HG03558 (cell line): Measurements from ENCODE around the gene PSTPIP1.

Experiments
- ATAC-seq: cut with Tn5 transposase; IDR thresholded peaks from one replicate; pipeline ENCODE4 v1.9.1; 2021; ENCODE audit warnings: moderate number of reproducible peaks; ENCODE audit not compliant: unreplicated experiment; ENCODE audit errors: extremely low read depth

The PSTPIP1 gene

GRCh38 chr15:77017091-77017660, 22.2 kb downstream of the PSTPIP1 start:
- ATAC-seq = no peak

- ATAC-seq = no peak
These were observed 23.1 kb downstream of the PSTPIP1 start for GRCh38 chr15:77017761-77018720.

- no peak for ATAC-seq
These were observed 24.0 kb downstream of the PSTPIP1 start for GRCh38 chr15:77018796-77019505.

GRCh38 chr15:77019521-77020331, 24.8 kb downstream of the PSTPIP1 start:
- no peak for ATAC-seq

- ATAC-seq = no peak
These were observed 25.6 kb downstream of the PSTPIP1 start for GRCh38 chr15:77020348-77021087.

- no peak for ATAC-seq
These were observed 26.2 kb downstream of the PSTPIP1 start for GRCh38 chr15:77021088-77021481.

- no peak for ATAC-seq
These were observed 27.0 kb downstream of the PSTPIP1 start for GRCh38 chr15:77021803-77022381.

GRCh38 chr15:77022646-77023575, 28.0 kb downstream of the PSTPIP1 start:
- ATAC-seq = no peak

GRCh38 chr15:77023576-77024272, 28.8 kb downstream of the PSTPIP1 start:
- ATAC-seq = no peak

- no peak for ATAC-seq
These were observed 29.6 kb downstream of the PSTPIP1 start for GRCh38 chr15:77024273-77025082.

- no peak for ATAC-seq
These were observed 30.4 kb downstream of the PSTPIP1 start for GRCh38 chr15:77025083-77025901.

- ATAC-seq = no peak
These were observed 31.1 kb downstream of the PSTPIP1 start for GRCh38 chr15:77025941-77026411.

GRCh38 chr15:77026501-77027110, 31.7 kb downstream of the PSTPIP1 start:
- ATAC-seq = no peak

GRCh38 chr15:77027111-77027696, 32.3 kb downstream of the PSTPIP1 start:
- ATAC-seq = no peak
